HG02759 (cell line): Measurements from ENCODE around the gene PTBP2.

Experiments used
- ATAC-seq: cut with Tn5 transposase; IDR thresholded peaks from one replicate; pipeline ENCODE4 v1.9.1; 2021; ENCODE audit warnings: mild to moderate bottlenecking, moderate library complexity; ENCODE audit not compliant: unreplicated experiment

Gene PTBP2, protein sequence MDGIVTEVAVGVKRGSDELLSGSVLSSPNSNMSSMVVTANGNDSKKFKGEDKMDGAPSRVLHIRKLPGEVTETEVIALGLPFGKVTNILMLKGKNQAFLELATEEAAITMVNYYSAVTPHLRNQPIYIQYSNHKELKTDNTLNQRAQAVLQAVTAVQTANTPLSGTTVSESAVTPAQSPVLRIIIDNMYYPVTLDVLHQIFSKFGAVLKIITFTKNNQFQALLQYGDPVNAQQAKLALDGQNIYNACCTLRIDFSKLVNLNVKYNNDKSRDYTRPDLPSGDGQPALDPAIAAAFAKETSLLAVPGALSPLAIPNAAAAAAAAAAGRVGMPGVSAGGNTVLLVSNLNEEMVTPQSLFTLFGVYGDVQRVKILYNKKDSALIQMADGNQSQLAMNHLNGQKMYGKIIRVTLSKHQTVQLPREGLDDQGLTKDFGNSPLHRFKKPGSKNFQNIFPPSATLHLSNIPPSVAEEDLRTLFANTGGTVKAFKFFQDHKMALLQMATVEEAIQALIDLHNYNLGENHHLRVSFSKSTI

DNA sequence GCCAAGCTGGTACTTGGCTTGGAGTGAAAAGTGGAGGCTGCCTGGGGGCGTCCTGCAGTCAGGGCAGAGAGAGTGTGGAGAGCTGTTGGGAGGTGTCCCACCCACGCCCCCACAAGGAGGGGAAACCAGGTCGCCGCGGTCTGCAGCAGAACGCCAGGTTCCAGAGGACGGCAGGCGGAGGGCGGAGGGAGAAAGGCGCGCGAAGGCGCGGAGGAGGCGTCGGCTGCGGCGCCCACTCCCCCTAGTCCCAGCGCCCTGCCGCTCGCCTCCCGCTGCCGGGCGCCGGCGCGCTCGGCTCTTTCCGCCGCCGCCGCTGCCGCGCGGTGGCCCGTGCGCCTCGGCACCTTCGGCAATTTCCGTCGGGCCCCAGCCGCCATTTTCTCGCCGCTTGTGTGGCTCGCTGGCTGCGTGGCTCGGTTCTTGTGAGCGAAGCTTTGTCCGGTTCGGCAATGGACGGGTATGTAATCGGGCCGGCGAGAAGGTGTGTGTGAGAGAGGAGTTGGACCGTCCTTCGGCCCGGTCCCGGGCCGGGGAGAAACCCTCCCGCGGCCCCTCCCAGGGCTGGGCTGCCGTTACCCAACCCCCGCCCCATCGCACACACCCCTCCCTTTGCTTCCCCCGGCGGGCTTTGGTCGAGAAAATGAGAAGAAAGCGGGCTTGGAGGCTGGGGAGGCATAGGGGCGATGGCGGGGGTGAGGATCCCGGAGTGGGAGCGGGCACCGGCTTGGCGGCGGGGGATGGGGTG lies at the start of gene PTBP2:
PTBP2 (plus strand) TSS at position 369 of the 745 bp plus-strand sequence; CDS start at position 450, 81 bp downstream.
- peak; percentile 94 for ATAC-seq

DNA sequence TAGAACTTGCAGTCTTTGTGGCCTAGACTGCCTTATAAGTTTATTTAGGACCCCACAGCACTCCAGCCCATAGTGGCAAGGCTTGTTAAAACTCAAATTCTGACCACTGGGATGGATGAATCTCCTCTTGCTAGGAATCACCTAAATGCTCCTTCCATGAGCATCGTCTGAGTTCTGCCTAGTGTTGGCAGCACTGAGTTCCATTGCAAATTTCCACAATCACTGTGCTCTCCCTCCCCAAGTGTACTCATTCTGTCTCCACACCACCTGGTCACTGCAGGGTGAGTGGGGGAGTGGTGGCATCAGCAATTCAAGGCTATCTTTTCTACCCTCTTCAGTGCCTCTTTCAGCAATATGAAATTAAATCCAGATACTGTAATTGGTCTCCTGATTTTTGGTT lies 46.7 kb upstream of the PTBP2 start:
- ATAC-seq: no peak

DNA sequence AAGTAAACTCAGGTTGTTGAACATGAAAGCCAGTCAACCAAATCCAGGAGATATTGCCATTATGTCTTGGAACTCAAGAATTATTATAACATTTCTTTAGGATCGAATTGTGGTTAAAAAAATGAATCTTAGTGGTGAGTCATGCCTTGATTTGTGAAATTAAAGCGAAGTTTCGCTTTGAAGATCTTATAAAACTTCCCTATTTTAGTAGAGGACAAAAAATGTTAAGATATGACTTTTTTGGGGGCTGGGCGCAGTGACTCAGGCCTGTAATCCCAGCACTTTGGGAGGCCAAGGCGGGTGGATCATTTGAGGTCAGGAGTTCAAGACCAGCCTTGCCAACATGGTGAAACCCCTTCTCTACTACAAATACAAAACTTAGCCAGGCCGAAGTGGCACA lies 39.5 kb upstream of the PTBP2 start:
- no peak for ATAC-seq

DNA sequence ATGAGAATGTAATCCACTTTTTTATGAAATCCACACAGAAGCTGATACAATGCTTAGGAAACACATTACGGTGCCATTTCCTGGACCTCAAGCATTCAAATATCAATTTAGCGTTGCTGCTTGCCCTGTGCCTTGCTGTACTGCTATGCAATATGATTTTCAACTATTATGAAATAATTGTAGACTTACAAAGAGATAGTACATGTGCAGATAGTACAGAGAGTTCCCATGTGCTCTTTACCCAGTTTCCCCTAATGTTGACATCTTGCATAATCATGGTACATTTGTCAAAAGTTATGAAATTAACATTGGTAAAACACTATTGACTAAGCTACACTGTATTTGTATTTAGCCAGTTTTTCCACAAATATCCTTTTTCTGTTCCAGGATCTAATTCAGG lies 37.7 kb upstream of the PTBP2 start:
- ATAC-seq: no peak

DNA sequence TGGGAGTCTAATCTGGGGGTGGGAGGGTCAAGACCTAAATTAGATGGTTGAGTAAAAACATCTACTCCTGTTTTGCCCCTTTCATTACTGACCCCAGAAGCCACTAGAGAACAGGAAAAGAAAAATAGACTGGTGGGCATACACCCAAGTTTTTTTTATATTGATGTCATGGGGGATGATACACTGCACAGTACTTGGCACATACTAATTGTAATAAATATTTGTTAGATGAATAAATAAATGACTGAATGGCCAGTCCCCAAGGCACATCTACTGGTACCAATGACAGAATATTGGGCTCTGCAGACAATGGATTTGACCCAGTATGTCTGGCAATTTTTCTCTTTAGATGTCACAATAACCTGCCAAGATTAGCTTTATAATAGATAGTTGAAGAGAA lies 36.8 kb upstream of the PTBP2 start:
- no peak for ATAC-seq

DNA sequence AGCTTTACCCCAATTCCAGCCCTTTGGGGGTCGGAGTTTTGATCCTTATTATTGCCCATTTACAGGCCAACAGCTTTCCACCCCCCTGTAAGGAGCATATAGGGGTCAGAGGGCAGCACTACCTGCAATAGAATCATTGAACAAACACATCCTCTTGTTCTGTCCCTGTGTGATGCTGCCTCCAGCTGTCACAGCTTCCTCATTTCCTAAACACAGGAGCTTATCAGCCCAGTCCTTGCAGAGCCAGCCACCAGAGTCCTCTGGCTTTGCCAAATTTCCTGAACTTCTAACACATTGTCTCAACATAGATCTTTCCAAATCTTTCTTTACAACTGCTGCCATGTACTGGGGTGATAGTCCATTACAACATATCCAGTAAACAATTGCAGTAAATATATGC lies 32.8 kb upstream of the PTBP2 start:
- ATAC-seq: no peak

DNA sequence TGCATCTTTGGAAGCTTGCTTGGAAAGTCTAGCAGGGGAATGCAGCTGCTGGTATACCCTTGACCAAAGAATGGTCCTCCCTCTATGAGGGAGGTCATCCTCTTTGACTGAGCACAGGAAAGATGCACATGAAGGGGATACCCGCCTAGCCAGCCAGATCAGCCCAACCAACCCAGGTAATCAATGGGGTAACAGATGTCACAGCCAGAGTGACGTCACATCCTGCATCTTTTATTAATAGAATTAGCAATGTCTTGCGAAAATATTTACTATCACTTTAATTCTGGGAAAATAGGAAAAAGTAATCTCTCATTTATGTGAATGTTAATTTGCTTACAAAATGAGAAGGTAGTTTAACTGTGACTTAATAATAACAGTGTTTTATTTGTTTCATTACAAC lies 25.6 kb upstream of the PTBP2 start:
- no peak for ATAC-seq

DNA sequence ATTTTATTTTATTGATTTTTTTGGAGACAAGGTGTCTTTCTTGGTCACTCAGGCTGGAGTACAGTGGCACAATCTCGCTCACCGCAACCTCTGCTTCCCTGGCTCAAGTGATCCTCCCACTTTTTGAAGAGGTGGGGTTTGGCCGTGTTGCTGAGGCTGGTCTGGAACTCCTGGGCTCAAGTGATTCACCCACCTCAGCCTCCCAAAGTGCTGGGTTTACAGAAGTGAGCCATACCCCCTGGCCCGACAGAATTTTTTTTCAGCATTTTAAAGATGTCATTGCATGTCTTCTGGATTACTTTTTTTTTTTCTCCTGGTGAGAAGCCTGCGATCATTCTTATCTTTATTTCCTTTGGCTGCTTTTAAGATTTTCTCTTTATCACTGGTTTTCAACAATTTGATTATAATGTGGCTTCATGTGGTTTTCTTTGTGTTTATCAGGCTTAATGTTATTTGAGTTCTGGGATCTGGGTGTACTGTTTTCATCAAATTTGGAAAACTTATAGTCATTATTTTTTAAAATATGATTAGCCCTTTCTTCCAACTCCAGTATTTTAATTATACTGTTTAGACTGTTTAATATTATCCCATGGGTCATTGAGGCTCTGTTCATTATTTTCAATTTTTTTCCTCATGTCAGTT lies 23.1 kb upstream of the PTBP2 start:
- no peak for ATAC-seq

DNA sequence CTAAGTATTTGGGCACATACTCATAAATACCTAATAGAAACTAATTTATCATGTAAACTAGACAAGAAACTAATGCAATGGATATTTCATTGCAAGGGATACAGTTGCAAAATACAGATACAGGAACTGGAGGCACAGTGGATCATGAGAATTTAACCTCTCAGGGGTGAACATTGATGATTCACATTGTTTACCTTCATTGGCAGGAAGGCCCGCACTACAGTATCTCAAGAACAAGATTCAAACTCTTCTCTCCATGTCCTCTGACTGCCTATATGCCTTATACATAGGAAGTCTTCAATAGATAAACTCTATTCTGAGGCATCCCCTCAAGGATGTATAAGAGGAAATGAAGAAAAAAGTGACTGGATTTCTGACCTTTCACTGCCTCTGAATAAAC lies 18.4 kb upstream of the PTBP2 start:
- ATAC-seq: no peak

DNA sequence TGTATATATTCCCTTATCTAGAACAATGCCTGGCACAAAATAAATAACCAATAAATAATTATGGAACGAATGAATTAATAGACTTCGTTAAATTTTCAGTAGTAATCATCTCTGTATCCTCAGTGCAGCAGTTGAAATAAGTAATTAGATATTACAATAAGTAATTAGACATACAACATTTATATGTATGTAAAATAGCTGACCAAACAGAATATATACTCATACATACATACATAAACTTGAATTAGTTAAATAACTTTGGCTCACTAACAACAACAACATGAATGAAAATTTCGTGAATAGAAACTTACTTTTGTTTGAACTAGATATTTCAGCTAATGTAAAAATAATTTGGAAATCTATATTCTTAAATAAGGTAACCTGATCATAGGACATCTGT lies 14.6 kb upstream of the PTBP2 start:
- no peak for ATAC-seq

DNA sequence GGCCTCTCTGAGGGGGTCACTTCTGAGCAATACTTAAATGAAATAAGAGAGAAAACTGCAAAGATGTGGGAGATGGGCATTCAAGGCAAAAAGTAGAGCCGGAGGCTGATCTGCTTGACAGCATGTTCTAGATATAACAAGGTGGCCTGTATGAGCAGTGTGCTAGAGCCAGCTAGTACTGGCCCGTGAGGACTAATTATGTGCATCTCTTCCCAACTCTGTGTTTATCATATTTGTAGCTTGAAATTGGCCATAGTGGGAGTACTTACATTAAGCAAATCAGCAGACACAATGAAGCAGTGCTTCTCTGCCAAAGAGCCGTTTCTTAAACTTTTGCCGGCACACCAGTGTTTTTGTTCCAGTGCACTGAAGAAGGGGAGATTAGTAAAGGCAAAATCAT lies 13.1 kb upstream of the PTBP2 start:
- no peak for ATAC-seq

DNA sequence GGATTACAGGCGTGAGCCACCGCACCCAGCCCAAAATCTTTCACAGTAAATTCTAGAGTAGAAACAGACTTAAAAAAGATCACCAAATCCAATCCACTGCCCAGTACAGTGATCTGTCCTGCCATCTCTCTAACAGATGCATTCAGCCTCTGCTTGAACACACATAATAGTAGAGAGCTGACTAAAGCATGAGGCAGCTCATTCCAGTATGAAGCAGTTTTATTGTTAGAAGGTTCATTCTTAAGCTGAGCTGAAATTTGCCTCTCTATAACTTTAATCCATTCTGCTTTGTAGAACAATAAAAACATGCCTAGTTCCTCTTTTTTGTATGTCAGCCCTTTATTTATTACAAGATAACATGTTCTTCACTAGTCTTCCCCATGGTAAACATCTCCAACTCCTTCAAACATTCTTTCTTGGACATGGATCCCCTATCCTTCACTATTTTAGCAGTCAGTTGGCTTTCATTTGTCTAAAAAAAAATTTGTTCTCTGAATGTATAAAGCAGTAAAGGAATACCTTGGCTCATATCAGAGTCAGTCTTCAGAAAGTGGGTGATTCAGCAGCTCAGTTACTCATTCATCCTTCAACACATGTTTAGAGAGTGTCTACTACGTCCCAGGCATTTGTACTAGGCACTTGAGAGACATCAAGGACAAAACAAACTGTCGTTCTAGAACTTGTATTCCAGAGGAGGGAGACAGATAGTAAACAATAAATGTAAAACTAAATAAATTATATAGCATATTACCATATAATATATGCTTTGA lies 10.7 kb upstream of the PTBP2 start:
- ATAC-seq: no peak

DNA sequence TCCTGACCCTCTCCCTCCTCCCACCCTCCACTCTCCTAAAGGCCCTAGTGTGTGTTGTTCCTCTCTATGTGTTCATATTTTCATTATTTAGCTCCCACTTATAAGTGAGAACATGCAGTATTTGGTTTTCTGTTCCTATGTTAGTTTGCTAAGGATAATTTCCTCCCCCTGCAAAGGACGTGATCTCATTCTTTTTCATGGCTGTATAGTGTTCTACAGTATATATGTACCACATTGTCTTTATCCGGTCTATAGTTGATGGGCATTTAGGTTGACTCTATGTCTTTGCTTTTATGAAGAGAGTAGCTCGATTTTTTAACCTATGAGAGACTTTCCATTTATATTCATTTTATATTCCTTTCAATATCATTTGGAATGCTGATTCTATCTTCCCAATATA lies 7.9 kb upstream of the PTBP2 start:
- ATAC-seq: no peak

DNA sequence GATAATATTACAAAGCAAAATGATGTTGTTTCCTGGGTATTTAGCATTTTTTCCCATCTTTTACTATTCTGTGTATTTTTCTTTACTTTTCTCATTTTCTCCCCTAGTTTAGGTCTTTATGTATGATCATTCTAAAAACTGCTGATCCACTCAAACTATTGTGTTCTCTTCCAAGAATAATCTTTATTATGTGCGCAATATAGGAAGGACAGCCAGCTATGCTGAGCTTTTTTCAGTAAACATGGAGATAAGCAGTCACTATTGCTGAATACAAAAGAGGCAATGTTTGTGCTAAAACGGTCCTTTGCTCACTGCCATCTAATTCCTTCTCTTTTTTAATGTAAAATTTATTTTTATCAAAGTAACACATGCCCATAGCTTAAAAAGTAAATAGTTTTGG lies 6.7 kb upstream of the PTBP2 start:
- no peak for ATAC-seq

DNA sequence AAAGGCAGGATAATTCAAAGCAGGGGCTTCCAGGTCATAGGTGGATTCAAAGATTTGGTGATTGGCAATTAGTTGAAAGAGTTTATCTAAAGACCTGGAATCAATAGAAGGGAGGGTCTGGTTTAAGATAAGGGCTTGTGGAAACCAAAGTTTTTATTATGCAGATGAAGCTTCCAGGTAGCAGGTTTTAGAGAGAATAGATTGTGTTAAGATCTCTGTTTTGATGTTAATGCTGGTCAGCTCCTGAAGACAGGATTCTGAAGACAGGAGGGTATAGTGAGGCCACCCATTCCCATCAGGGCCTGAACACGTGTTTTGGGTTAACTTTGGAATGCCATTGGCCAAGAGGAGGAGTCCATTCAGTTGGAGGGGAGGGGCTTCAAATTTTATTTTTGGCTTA lies 6.1 kb upstream of the PTBP2 start:
- ATAC-seq: no peak

DNA sequence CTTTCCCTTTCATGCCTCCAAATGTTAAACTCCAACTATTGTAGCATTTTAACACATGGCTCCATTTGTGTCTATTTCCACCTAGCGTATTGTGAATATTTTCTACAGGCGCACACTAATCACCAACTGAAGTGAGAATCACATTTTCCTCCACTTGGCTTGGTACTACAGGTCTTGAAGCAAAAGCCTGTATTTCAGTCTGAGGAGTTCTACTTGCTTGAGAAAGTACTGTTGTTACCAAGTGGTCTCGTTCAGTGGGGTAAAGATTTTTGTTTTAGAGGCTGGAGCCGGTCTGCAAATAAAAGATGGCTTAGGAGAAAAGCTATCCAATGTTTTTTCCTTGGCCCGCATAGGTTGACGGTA lies 550 bp upstream of the PTBP2 start:
- peak; percentile 16 for ATAC-seq

DNA sequence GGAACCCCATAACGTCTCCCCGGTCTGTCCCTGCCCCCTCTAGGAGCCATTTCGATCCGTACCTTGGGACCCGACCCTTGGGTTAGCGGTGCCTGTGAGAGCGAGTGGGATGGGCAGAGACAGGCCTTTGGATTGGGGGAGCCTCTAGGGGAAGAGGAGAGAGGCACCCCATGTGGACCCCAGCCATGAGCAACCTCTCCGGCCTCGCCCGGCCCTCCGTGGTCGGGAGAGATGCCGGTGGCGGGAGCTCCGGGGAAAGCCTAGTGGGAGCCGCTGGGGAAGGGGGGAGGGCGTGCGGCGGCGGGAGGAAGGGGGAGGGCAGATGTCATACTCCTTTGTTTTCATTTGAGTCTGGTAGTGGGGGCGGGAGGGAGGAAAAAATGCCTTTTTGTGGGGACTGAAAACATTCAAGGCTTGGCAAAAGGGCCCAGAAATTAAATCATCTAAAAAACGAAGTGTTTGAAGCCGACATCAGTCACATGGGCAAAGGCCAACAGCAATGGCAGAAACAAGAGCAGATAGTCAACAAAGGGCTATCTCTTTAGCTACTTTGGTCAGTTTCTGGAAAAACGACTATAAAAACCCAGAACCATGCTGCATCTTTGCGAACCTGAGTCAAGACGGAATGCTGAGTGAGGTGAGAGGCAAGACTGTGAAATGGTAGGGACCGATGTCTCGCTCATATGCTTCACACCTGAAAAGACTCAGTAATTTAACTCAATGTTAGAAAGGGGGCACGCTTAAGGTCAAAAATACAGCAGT lies 758 bp downstream of the PTBP2 start:
- peak; percentile 57 for ATAC-seq

DNA sequence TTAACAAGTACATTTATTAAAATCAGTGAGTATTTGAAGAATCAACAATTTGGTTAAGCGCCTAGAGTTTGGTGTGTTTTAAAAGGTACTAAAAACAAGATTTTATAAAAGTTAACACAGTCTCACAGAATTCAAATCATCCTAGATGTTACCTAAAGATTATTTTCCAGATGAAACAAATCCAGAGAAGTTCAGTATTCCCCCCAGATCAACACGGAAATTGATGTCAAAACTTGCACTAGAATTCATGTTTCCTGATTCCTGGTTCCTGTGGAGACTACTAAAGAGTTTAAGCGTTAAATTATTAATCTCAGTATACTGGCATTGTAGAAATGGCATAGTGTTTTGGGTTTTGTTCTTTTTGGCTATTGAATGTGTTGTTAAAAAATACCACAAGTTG lies 1.4 kb downstream of the PTBP2 start:
- ATAC-seq: no peak

DNA sequence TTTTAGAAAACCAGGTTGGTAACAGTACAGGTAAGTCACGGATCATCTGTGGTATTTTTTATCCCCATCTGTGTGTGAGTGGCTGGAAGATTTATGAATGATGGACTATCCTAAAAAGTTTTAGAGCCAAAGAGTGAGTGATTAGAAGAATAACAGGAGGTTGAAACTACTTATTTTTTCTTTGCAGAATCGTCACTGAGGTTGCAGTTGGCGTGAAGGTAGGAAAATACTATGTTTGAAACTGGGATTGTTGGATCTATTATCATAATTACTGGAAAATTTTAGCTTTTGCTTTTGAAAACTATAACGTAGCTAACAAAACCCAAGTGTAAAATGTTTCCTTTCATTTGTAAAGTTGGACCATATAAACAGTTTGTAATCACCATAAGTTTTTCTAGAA lies 1.8 kb downstream of the PTBP2 start:
- no peak for ATAC-seq

DNA sequence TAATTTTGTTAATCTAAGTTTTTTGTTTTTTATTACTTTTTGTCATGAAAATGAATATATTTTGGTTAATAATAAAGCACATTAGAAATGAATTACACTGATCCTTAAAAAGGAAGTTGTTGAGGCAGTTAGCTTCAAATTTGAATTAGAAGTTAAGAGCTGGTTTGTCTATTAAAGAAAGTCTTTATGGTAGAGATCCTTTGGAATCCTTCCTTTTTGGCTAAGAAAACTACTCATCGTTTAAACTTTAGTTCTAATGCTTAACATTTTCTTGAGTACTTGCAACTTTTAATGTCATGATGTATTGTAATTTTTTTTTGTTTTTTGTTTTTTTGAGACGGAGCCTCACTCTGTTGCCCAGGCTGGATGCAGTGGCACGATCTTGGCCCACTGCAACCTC lies 2.4 kb downstream of the PTBP2 start:
- no peak for ATAC-seq
